Activated T-cell treated with anti-CD3 and anti-CD28 coated beads, Interleukin-2, amount 50 U/mL, for 1 hour (primary cell): ENCODE results near the gene LAMA4.

Experiments
- DNase-seq: peaks from one replicate; pipeline ENCODE4 v3.0.0-alpha.2; 2020

LAMA4 gene

DNA sequence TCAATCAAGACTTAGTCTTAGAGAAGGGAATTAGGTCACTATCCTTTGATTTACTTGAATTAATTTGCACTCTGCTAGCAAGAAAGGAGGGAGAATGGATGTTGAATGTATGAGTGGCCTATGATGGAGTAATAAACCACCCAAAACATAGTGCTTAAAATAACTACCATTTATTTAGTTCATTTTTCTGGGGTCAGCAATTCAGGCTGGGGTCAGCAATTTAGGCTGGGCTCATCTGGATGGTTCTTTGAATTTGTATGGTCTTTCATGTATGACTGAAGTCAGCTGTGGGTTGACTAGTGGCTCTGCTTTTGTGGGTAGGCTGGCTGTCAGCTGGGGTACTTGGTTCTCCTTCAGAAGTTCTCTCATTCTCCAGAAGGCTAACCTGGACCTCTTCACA, 21.0 kb upstream of the LAMA4 start:
- no peak for DNase-seq

- DNase-seq, result no peak
Observed at GRCh38 chr6:112274774-112275173, 20.4 kb upstream of the LAMA4 start.

DNA sequence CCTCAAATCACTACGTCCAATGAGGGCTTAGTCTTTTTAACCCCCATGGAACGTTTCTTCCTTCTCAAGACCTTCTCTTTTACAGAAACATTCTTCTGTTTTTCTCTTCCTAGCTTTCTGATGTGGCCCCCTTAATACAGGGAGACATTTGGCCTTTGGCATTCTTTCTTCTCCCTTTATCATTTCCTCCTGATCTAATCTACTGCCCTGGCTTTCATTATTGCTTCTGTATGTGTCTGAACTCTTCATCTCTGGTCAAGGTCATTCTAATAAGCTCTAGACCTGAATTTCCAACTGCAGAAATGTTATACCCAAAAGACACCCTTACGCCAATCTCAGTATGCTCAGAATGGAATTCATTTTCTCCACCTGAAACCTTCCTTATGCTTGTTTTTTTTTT, 18.4 kb upstream of the LAMA4 start:
- no peak for DNase-seq

DNA sequence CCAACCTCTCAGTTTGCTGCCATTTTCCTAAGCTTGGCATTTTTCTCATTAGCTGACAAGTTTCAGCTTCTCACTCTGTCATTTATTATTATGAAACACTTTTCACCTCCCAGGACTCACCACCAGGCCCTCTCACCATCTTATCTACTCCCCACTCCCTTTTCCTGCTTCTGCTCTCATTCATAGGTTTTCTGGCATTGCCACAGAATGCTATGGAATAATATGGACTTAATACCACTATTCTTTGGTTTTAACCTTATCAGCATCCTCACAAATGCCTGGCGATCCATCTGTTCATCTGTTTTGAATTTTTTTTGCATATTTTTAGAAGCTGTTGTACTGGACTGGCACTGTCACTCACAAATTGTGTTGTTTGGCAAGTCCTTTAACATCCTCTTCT, 16.4 kb upstream of the LAMA4 start:
- DNase-seq, result no peak

DNA sequence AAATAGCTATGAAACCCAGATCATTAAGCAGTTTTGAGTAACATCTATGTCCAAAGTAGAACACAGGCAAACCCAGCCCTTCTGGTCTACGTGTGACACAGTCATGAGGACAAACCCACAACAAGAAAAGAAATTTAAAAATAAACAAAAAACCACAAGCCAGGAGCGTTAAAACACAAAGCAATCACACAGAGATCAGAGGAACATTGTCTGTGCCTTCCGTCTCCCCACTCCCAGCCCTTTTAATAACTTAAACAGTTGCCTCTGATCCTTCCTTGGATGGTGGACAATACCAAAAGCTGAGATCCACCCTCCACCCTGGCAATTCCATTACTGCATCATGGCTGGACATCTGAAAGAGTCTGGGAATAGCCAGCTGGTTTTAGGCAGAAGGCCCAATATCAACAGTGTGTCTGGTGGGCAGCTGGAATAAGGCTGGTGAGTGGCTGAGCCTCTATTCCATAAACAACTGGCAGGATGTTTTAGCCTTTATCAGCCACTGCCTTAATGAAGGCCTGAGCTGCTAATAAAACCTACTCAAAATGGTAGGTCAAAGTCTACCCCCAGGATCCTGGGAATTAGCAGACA, 15.7 kb upstream of the LAMA4 start:
- DNase-seq, result no peak

DNA sequence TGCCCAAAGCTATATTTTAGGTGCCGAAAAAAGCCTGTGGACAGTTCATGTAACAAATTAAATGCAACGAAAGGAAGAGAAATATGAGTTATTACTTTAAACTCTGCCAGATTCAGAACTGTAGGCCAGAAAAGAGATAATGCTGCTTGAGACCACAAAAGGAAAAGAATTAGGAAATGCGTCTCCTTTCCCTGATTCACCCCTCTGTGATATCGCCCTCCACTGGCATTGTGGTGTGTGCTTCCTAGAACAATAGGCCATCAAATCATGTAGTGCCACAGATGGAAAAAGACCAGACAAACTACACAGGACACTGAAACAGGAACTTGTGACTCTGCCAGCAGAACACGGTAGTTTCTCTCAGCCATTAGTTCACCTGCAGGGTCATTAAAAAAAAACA, 14.7 kb upstream of the LAMA4 start:
- no peak for DNase-seq

- no peak for DNase-seq
Observed at GRCh38 chr6:112268654-112269053, 14.3 kb upstream of the LAMA4 start.

DNA sequence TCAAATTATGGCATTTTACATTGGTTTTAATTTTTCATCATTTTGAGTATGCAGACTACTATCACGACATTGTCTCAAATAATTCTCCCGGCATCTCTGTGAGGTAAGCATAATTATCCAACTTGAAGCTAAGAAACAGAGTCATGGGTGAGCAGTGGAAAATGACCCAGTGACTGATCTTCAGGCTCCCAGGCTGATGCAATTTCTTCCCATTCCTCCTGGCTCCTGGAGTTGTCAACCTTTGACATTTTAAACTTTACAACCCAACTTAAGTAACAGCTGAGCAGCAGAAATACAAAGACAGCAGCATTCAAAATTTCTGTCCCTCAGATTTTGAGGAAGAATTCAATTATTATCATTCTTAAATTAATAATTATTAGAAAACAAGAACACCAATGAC, 13.7 kb upstream of the LAMA4 start:
- DNase-seq, result no peak

- DNase-seq, result no peak
Observed at GRCh38 chr6:112266331-112266730, 12.0 kb upstream of the LAMA4 start.

- DNase-seq, result no peak
Observed at GRCh38 chr6:112259337-112259675, 4.9 kb upstream of the LAMA4 start.

GRCh38 chr6:112258642-112259336, 4.4 kb upstream of the LAMA4 start:
- DNase-seq, result no peak

- no peak for DNase-seq
Observed at GRCh38 chr6:112257178-112257855, 3.0 kb upstream of the LAMA4 start.

GRCh38 chr6:112254921-112255320, 554 bp upstream of the LAMA4 start:
- no peak for DNase-seq

DNA sequence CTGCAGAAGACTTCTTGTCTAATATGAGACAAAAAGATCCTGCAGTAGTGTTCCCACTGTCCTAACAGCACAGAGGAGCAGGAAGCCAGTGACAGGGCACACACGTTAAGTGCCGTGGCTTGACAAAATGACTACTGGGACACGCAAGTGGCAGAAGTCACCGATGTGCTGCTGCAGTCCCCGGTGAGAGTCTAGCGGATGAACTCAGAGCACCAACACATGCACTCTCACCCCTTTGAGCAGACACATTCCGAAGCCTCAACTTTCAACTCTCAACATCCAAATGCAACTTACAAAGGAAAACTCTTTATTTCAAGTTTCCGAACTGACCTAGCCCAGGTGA, 898 bp downstream of the LAMA4 start:
- DNase-seq, result no peak

GRCh38 chr6:112252571-112253497, 1.5 kb downstream of the LAMA4 start:
- no peak for DNase-seq

- no peak for DNase-seq
Observed at GRCh38 chr6:112251171-112251875, 3.0 kb downstream of the LAMA4 start.

DNA sequence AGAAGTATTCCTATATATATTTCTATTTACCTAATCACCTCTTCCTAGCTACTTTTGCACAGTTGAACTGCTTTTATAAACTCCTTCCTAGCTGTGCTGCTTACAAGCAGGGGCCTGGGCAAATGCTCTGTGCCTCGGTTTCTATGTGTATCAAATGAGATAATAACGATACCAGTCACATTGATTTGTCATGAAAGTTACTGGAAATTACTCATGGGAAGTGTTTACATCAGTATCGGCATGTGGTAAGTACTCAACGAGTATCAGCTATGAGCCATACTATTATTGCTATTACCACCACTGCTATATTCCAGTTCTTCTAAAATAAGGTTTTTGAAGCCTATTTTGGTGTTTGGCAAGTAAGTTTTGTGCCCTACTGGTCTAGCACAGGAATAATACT, 4.9 kb downstream of the LAMA4 start:
- no peak for DNase-seq

GRCh38 chr6:112247275-112247674, 7.1 kb downstream of the LAMA4 start:
- DNase-seq, result no peak

DNA sequence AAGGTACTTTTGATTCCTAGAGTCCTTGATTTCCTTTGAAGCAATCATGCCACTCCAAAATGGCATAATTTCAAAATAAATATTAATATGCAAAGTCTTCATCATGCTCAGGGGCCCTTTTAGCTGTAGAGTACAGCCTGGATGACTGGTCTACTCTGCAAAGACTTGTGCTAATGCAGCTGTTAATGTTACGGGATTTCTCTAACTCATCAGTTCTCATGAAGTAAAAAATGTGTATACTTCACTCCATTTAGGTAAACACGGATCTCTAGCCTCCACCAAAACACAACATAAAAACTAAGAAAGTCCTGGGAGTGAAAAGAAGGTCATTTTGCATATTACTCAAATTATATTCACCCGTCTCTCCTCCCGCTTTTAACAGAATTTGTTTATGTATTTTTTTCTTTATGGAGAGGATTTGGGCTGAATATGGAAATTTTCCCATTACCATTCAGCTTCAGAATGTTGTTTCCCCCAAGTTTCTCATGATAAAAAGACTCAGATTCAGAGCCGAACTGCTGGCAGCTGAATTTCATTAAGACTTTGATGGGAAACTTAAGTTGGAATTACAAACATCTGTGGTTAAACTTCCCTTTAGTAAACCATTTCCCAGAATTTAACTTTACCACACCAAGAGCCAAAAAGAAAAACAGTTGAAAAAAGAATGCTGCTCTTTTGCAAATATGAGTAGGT, 8.7 kb downstream of the LAMA4 start:
- no peak for DNase-seq

DNA sequence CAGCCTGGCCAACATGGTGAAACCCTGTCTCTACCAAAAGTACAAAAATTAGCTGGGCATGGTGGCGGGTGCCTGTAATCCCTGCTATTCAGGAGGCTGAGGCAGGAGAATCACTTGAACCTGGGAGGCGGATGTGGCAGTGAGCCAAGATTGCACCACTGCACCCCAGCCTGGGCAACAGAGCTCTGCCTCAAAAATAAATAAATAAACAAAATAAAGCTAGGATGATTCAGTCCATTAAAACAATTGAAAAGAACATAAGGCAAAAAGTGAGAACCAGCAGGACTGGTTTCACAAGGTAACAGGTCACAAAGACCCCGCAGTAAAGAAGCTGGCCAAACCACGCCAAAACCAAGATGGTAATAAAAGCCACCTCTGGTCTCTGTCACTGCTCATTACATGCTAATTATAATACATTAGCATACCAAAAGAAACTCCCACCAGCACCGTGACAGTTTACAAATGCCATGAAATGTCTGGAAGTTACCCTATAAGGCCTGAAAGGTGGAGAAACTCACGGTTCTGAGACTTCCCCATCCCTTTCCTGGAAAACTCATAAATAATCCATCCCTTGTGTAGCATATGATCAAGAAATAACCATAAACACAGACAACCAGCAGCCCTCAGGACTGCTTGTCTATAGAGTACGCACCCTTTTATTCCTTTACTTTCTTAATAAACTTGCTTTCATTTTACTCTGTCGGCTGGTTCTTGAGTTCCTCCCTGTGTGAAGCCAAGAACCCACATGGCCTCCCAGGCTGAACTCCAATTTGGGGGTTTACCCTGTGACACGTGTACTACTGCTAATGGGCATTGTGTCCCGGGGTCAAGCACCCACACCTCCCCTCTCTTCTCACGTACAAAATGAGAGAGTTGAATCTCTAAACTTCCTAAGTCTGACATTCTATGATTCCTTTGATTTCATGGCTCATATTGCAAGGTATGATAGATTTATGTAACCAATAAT, 10.2 kb downstream of the LAMA4 start:
- no peak for DNase-seq

- DNase-seq, result no peak
Observed at GRCh38 chr6:112241820-112242429, 12.4 kb downstream of the LAMA4 start.
